Thyroid gland (tissue), 4 donors: ENCODE results near the gene SP110.

Experiments
- POLR2A ChIP-seq, 2 donors: fragments of 450-650 bp; IDR thresholded peaks; one replicate each; pipeline ENCODE4 v1.6.1; 2017; ENCODE audit warnings: antibody characterized with exemption in 2 of 2, mild to moderate bottlenecking in 2 of 2, moderate library complexity in 1 of 2
- TF ChIP-seq, protein P1 (sequence below), 6 experiments: fragments of 200-600 bp in 3 of 6; fragments of 450-650 bp in 3 of 6; sonication (generic) in 3 of 6; IDR thresholded peaks; one replicate each; pipeline ENCODE4 v1.5.1; 2016 to 2019; ENCODE audit warnings: antibody characterized with exemption in 6 of 6, mild to moderate bottlenecking in 2 of 6, inconsistent platforms in 1 of 6, moderate library complexity in 1 of 6

GRCh38 chr2:230258483-230258882, 38.7 kb upstream of the SP110 start:
- TF ChIP-seq, protein P1, sequence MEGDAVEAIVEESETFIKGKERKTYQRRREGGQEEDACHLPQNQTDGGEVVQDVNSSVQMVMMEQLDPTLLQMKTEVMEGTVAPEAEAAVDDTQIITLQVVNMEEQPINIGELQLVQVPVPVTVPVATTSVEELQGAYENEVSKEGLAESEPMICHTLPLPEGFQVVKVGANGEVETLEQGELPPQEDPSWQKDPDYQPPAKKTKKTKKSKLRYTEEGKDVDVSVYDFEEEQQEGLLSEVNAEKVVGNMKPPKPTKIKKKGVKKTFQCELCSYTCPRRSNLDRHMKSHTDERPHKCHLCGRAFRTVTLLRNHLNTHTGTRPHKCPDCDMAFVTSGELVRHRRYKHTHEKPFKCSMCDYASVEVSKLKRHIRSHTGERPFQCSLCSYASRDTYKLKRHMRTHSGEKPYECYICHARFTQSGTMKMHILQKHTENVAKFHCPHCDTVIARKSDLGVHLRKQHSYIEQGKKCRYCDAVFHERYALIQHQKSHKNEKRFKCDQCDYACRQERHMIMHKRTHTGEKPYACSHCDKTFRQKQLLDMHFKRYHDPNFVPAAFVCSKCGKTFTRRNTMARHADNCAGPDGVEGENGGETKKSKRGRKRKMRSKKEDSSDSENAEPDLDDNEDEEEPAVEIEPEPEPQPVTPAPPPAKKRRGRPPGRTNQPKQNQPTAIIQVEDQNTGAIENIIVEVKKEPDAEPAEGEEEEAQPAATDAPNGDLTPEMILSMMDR (IDR thresholded peaks at IDR 0.05): no peak
- TF ChIP-seq POLR2A (IDR thresholded peaks at IDR 0.05): no peak
